Prostate gland (tissue), 2 donors: ENCODE results near the gene KAZN. TPM values are rescaled to one million over a fixed set of nuclear protein-coding genes. Genes with fewer than 3 reads are reported as not detected.

Experiments
- DNase-seq: peaks from one replicate; pipeline ENCODE4 v3.0.0-alpha.2; 2019; ENCODE audit warnings: low spot score
- H3K27ac ChIP-seq, 2 donors: fragments of 200-600 bp; sonication (generic); 2 replicates each; pipeline ENCODE4 v1.5.1; 2017 to 2019
- H3K27me3 ChIP-seq: fragments of 200-600 bp; sonication (generic); replicated peaks from 2 replicates; pipeline ENCODE4 v1.5.1; 2019; ENCODE audit not compliant: insufficient read depth
- H3K36me3 ChIP-seq, 2 donors: fragments of 200-600 bp; sonication (generic); 1 replicate in 1 of 2; 2 replicates in 1 of 2; pipeline versions ENCODE4 v1.5.1 to v1.8.1; 2017 to 2019
- H3K4me1 ChIP-seq: fragments of 200-600 bp; sonication (generic); replicated peaks from 2 replicates; pipeline ENCODE4 v1.5.1; 2019
- H3K4me3 ChIP-seq, 2 donors: fragments of 200-600 bp; sonication (generic); 2 replicates each; pipeline ENCODE4 v1.5.1; 2017 to 2019
- H3K9me3 ChIP-seq: fragments of 200-600 bp; sonication (generic); 2 replicates; pipeline ENCODE4 v1.5.1; 2017
- POLR2A ChIP-seq: fragments of 450-650 bp; IDR thresholded peaks from one replicate; pipeline ENCODE4 v1.6.1; 2016; ENCODE audit warnings: antibody characterized with exemption, mild to moderate bottlenecking
- POLR2AphosphoS5 ChIP-seq: sonication (generic); formaldehyde crosslinking; IDR thresholded peaks from one replicate; pipeline ENCODE4 v1.6.1; 2017; ENCODE audit warnings: antibody characterized with exemption
- WGBS: methylation state at CpG from one replicate; pipeline ENCODE4 v1.1.5; 2018; 5-methylcytosine and 5-hydroxymethylcytosine counted together
- intact Hi-C: fragments of 100-400 bp; cut with DNase I; formaldehyde crosslinking; loops from one replicate; pipeline ENCODE4 v1.14.2; 2022
- total RNA-seq, 2 donors: library from RNA; depleted of rRNA; stranded (reverse); fragments of >200 nt; gene quantifications; one replicate each; pipeline ENCODE4 v1.1.0, GENCODE V29; 2016
- TF ChIP-seq, protein P1 (sequence below), 4 experiments: fragments of 200-600 bp in 2 of 4; fragments of 450-650 bp in 2 of 4; sonication (generic) in 2 of 4; IDR thresholded peaks; 1 replicate in 3 of 4; 2 replicates in 1 of 4; pipeline ENCODE4 v1.5.1; 2016 to 2019; ENCODE audit warnings: antibody characterized with exemption in 4 of 4, mild to moderate bottlenecking in 2 of 4, moderate library complexity in 2 of 4

KAZN gene
- total RNA-seq, 2 donors from 2014 or later: 8.3 to 12.7 TPM

DNA sequence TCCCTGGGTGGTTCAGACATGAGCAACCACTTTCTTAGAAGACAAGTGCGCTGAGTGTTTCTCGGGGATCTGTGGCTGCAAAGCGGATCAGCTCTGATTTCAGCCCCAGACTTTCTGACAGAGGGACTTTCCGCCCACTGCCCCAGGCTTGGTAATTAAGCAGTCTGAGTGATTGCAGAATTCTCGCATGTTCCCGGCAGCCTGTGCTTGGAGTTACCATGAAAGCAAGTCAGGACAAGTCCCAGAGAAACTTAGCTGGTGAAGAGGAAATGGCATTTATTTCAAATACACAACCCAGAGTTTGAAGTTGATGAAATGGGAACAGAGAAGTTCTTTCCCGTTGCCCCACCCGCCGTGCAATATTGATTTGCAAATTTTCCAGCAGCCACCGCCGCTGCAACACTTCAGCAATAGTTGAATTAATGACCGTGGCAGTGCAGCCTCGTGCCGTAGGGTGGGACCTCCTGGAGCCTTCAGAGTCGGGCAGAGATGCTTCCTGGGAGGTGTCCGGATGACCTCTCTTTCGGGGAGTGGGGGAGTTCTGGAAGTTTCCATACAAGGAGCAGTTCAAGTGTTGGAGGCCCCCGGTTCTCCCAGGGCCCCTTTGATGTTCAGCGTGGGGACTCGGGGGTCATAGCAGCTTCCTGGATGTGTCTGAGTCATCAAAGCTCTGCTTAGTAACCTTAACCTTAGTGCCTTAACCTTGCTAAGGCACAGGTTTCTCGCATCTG is 134.7 kb downstream of the KAZN start:
- Histone ChIP-seq H3K4me1 (peaks cover 4% of the 10 kb centered on the region), H3K27me3 (no peaks in the 10 kb centered on the region), H3K4me3 (no peak overlapping the region), H3K27ac (peak overlapping the region in 1 of 2 donors; percentile 26), H3K36me3 (no peaks in the 10 kb centered on the region), H3K9me3 (no peaks in the 10 kb centered on the region)
- DNase-seq: peak; percentile 60
- intact Hi-C loops: no loop called here
- 38% methylated on average over 21 of the region's 21 CpGs for WGBS
- TF ChIP-seq POLR2AphosphoS5 (peak; percentile 55), POLR2A (no peak)
- TF ChIP-seq, protein P1, sequence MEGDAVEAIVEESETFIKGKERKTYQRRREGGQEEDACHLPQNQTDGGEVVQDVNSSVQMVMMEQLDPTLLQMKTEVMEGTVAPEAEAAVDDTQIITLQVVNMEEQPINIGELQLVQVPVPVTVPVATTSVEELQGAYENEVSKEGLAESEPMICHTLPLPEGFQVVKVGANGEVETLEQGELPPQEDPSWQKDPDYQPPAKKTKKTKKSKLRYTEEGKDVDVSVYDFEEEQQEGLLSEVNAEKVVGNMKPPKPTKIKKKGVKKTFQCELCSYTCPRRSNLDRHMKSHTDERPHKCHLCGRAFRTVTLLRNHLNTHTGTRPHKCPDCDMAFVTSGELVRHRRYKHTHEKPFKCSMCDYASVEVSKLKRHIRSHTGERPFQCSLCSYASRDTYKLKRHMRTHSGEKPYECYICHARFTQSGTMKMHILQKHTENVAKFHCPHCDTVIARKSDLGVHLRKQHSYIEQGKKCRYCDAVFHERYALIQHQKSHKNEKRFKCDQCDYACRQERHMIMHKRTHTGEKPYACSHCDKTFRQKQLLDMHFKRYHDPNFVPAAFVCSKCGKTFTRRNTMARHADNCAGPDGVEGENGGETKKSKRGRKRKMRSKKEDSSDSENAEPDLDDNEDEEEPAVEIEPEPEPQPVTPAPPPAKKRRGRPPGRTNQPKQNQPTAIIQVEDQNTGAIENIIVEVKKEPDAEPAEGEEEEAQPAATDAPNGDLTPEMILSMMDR (IDR thresholded peaks at IDR 0.05): no peak

DNA sequence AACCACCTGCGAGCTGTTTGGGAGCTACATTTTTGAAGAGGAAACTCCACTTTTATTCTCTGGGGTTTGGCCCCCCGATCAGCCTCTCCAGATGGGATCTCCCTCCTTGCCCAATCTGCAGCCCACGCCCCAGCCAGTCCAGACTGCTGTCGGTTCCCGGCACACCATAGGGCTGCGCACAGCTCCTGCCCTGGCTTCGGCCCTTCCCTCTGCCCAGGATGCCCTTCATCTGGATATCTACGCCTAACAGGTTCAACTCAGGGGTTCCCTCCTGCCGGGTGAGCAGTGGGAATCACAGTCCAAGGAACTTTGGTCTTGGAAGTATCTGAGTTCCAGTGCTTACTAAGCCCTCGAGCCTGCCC is 135.3 kb downstream of the KAZN start:
- intact Hi-C loops: no loop called here
- H3K9me3 ChIP-seq: no peaks in the 10 kb centered on the region
- no peak for TF ChIP-seq POLR2A
- no peak for TF ChIP-seq POLR2AphosphoS5
- TF ChIP-seq, protein P1 (IDR thresholded peaks at IDR 0.05): no peak
- H3K4me3 ChIP-seq: no peak overlapping the region
- DNase-seq: no peak
- no peaks in the 10 kb centered on the region for H3K27me3 ChIP-seq
- H3K27ac ChIP-seq: peak overlapping the region in 1 of 2 donors; percentile 26
- H3K4me1 ChIP-seq: peaks cover 9% of the 10 kb centered on the region
- H3K36me3 ChIP-seq: no peaks in the 10 kb centered on the region
- WGBS: 87% methylated on average over 10 of the region's 10 CpGs

DNA sequence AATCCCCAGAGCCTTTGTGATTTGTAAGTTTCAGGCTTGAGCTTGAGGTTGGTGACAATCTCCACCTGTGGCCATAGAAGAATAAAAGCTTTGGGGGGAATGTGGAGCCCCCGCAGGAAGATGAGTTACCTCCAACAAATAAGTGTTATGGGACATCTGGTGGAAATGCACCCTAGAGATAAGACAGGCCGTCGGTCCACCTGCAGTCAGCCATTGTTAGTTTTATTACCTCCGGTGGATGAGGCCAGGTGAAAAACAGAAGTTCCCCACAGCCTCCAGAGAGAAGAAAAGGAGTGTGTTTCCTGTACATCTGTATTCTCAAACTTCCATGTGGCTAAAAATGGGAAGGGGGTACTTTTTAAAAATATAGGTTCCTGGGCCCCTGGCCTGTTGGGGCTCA is 137.4 kb downstream of the KAZN start:
- DNase-seq: no peak
- peaks cover 10% of the 10 kb centered on the region for H3K4me1 ChIP-seq
- no peaks in the 10 kb centered on the region for H3K36me3 ChIP-seq
- 44% methylated on average over 4 of the region's 4 CpGs for WGBS
- TF ChIP-seq POLR2A (no peak), POLR2AphosphoS5 (no peak)
- TF ChIP-seq, protein P1 (IDR thresholded peaks at IDR 0.05): no peak
- no peak overlapping the region for H3K27ac ChIP-seq
- no peaks in the 10 kb centered on the region for H3K9me3 ChIP-seq
- H3K4me3 ChIP-seq: no peak overlapping the region
- peaks cover 4% of the 10 kb centered on the region for H3K27me3 ChIP-seq
- intact Hi-C loops: loop anchor here (5.0 kb wide), 1 partner anchor 624 kb away; no protein-coding TSS in a partner anchor

DNA sequence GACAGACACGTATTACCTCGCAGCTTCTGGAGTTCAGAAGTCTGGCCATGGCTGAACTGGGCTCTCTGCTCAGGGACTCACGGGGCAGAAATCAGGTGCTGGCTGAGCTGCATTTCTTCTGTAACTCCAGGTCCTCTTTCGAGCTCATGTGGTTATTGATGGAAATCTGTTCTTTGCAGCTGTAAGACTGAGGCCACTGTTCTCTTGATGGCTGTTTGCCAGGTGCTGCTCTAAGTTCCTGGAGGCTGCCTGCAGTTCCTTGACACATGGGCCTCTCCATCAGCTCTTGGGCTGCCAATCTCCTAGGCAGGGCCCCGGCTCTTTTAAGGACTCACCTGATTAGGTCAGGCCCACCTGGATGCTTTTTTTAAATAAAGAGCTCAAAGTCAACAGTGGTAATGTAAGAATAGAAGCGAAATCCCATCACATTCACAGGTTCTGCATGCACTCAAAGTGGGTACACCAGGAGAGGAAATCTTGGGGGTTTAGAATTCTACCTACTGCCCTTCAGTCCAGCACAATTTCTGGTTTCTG is 139.1 kb downstream of the KAZN start:
- DNase-seq: peak; percentile 14
- Histone ChIP-seq H3K4me3 (no peak overlapping the region), H3K36me3 (no peaks in the 10 kb centered on the region), H3K4me1 (peaks cover 10% of the 10 kb centered on the region), H3K27me3 (peaks cover 4% of the 10 kb centered on the region), H3K27ac (no peak overlapping the region), H3K9me3 (no peaks in the 10 kb centered on the region)
- TF ChIP-seq POLR2A (no peak), POLR2AphosphoS5 (no peak)
- TF ChIP-seq, protein P1 (IDR thresholded peaks at IDR 0.05): no peak
- 74% methylated on average over 6 of the region's 6 CpGs for WGBS
- intact Hi-C loops: loop anchor here (5.0 kb wide), 1 partner anchor 625 kb away; no protein-coding TSS in a partner anchor

DNA sequence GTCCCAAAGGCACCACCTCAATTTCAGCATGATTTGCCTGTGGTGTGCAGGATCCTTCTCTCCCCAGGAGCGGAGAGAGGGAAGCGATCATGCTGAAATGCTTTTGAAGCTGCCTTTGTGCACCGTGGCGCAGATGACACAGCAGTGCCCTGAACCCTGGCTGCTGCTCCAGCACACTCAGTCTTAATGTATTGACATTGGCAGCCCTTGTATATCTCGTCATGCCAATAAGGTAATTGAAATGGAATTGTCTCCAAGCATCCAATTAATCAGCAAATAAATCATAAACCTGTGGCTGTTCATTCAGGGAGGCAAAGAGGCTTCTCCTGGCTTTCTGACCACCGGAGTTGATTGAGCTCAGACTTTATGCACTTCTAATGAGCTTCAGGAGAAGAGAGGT is 139.8 kb downstream of the KAZN start:
- H3K4me3 ChIP-seq: no peak overlapping the region
- 37% methylated on average over 6 of the region's 6 CpGs for WGBS
- H3K27ac ChIP-seq: no peak overlapping the region
- TF ChIP-seq, protein P1 (IDR thresholded peaks at IDR 0.05): no peak
- TF ChIP-seq POLR2AphosphoS5 (peak; percentile 76), POLR2A (no peak)
- no peaks in the 10 kb centered on the region for H3K9me3 ChIP-seq
- peaks cover 10% of the 10 kb centered on the region for H3K4me1 ChIP-seq
- H3K27me3 ChIP-seq: peaks cover 4% of the 10 kb centered on the region
- intact Hi-C loops: loop anchor here (5.0 kb wide), 1 partner anchor 626 kb away; no protein-coding TSS in a partner anchor
- no peaks in the 10 kb centered on the region for H3K36me3 ChIP-seq
- peak; percentile 66 for DNase-seq
